ENCODE data around the gene CA11. TPM values are rescaled to one million over a fixed set of nuclear protein-coding genes. Genes with fewer than 3 reads are reported as not detected.

Gene CA11
- total and polyA plus RNA-seq, 9 of the 15 experiments (the other 6 are each of a cell fraction or from before 2014, with no cell fraction given) = 2.9 to 19.9 (median 8.3) TPM

- TF ChIP-seq NR2F6 (CRISPR knock-in tag; IDR thresholded peaks at IDR 0.05) (no peak), ZNF436 (CRISPR knock-in tag; IDR thresholded peaks at IDR 0.05) (no peak), ZNF253 (CRISPR knock-in tag; conservative IDR thresholded peaks at IDR 0.05) (no peak), ZNF316 (IDR thresholded peaks at IDR 0.05) (peak; percentile 67), SMC3 (conservative IDR thresholded peaks at IDR 0.05; ENCODE audit: insufficient read depth, low read depth, low read length) (peak; percentile 89), BCLAF1 (IDR thresholded peaks at IDR 0.05; ENCODE audit: borderline replicate concordance in 1 of 2, control insufficient read depth in 1 of 2, low read depth in 2 of 2, low read length in 1 of 2) (0 out of 4 replicates have a peak, but pooled peaks have one; percentile 45 to 69), GABPB1 (CRISPR knock-in tag; IDR thresholded peaks at IDR 0.05) (peak; percentile 85), CREB3 (tag; conservative IDR thresholded peaks at IDR 0.05; ENCODE audit: low read depth) (no peak), CHD2 (IDR thresholded peaks at IDR 0.05; ENCODE audit: low read depth, low read length) (no peak), FOXM1 (IDR thresholded peaks at IDR 0.05; ENCODE audit: low read depth) (peak; percentile 73; the same call in 1 of the 2 replicates), FOXM1 (CRISPR knock-in tag; IDR thresholded peaks at IDR 0.05; ENCODE audit: low read depth) (peak; percentile 67; the same call in 1 of the 2 replicates), CHD4 (IDR thresholded peaks at IDR 0.05; ENCODE audit: insufficient read depth, insufficient replicate concordance, low read depth, low read length, poor library complexity, severe bottlenecking) (peak; percentile 99), PTBP1 (IDR thresholded peaks at IDR 0.05; ENCODE audit: low read depth, low read length) (peak; percentile 99), DIDO1 (tag; IDR thresholded peaks at IDR 0.05; ENCODE audit: low read depth) (no peak; the same call in 1 of the 2 replicates), TAF15 (IDR thresholded peaks at IDR 0.05; ENCODE audit: low read depth, low read length) (no peak), ZNF707 (CRISPR knock-in tag; conservative IDR thresholded peaks at IDR 0.05) (no peak), ZNF224 (CRISPR knock-in tag; IDR thresholded peaks at IDR 0.05) (no peak), SRF (CRISPR knock-in tag; IDR thresholded peaks at IDR 0.05) (peak in 1 of 2 experiments; percentile 59; a peak in 1 of 4 replicates), MLLT1 (IDR thresholded peaks at IDR 0.05) (peak; percentile 28 to 84; a peak in 2 of 4 replicates), ETV5 (CRISPR knock-in tag; IDR thresholded peaks at IDR 0.05; ENCODE audit: low read depth) (peak; percentile 72), FIP1L1 (IDR thresholded peaks at IDR 0.05; ENCODE audit: low read depth, low read length, poor library complexity, severe bottlenecking) (peak; percentile 58), ERF (CRISPR knock-in tag; IDR thresholded peaks at IDR 0.05) (no peak)
These were observed 57.2 kb downstream of the CA11 start (continued) for GRCh38 chr19:48588670-48589401.

Data from K562 (cell line).